ENCODE measurements around the gene DAPK1. TPM values are rescaled to one million over a fixed set of nuclear protein-coding genes. Genes with fewer than 3 reads are reported as not detected.

Gene DAPK1
- polyA plus RNA-seq, 1 experiment, result 0.12 TPM

DNA sequence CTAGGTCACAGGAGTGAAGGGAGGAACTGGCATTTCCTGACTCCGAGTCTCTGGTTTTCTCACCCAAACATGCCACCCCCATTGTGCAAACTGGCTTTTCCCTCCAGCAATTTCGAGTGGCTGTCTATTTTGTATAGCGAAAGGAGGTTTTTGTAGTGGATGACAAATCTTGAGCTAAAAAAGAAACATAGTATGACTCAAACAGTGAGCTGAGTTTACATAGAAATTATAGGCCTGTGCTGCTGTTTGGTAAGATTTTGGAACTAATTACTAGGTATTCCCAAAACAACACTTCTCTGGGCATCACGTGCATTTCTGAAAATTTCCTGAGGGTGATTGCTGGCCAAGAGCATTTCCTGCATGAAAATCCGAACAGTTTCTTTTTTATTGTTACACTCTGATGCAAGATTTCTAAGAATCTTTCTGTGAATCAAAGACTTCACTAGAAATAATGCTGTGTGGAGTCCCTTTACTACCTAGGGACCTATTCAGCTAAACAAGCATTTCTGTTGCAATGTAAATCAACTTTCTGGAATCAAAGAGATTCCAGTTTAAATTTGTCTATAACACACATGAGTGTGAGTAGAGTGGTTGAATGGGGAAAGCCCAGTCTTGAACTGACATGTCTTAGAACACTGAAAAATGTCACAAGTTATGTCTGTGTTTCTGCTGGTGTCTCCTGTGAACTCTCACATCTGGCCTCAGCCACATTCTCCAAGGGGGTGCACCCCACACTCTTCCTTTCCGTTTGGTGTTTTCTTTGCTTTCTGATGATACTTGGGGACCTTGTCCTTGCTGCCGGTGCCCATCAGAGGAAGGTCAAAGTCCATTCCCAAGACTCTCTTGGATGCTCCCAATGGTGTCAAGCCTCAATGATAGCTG, 33.3 kb upstream of the DAPK1 start:
- H3K4me3 ChIP-seq (ENCODE audit: low read depth, low read length), result no peak overlapping the region
- ChIA-PET POLR2A (no interaction called here), CTCF (no interaction called here)
- no peak for DNase-seq (ENCODE audit: low read depth, low spot score)
- H3K27ac ChIP-seq (ENCODE audit: low read depth, low read length), result no peak overlapping the region
- H3K27me3 ChIP-seq (ENCODE audit: control insufficient read depth, insufficient read depth, low read length), result no peaks in the 10 kb centered on the region
- no peaks in the 10 kb centered on the region; the same call in 1 of the 2 replicates for H3K9me3 ChIP-seq (ENCODE audit: control insufficient read depth, insufficient read depth, low read length)
- TF ChIP-seq, protein P1, sequence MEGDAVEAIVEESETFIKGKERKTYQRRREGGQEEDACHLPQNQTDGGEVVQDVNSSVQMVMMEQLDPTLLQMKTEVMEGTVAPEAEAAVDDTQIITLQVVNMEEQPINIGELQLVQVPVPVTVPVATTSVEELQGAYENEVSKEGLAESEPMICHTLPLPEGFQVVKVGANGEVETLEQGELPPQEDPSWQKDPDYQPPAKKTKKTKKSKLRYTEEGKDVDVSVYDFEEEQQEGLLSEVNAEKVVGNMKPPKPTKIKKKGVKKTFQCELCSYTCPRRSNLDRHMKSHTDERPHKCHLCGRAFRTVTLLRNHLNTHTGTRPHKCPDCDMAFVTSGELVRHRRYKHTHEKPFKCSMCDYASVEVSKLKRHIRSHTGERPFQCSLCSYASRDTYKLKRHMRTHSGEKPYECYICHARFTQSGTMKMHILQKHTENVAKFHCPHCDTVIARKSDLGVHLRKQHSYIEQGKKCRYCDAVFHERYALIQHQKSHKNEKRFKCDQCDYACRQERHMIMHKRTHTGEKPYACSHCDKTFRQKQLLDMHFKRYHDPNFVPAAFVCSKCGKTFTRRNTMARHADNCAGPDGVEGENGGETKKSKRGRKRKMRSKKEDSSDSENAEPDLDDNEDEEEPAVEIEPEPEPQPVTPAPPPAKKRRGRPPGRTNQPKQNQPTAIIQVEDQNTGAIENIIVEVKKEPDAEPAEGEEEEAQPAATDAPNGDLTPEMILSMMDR (IDR thresholded peaks at IDR 0.05; ENCODE audit: low read depth, low read length), result no peak

DNA sequence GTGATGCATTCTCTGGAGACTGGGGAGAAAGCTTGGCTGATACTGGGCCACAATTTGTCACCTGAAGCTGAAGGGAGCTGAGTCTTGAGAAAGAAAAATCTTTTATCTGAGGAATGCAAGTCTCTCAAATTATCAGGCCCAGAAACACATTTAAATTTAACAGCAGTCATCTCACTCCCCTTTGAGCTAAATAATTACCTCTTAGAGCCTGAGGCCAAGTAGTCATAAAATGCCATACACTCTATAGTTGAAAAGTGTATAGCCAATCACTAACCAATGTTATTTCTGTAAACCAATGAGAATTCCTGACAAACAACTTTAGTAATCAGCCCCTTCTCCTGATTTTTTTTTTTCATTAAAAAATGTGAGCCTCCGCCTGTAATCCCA, 32.7 kb upstream of the DAPK1 start:
- Histone ChIP-seq H3K9me3 (ENCODE audit: control insufficient read depth, insufficient read depth, low read length) (no peaks in the 10 kb centered on the region; the same call in 1 of the 2 replicates), H3K4me3 (ENCODE audit: low read depth, low read length) (no peak overlapping the region), H3K27me3 (ENCODE audit: control insufficient read depth, insufficient read depth, low read length) (no peaks in the 10 kb centered on the region), H3K27ac (ENCODE audit: low read depth, low read length) (no peak overlapping the region)
- no peak for DNase-seq (ENCODE audit: low read depth, low spot score)
- POLR2A ChIA-PET, result no interaction called here
- TF ChIP-seq, protein P1 (IDR thresholded peaks at IDR 0.05; ENCODE audit: low read depth, low read length), result no peak
- CTCF ChIA-PET, result no interaction called here

DNA sequence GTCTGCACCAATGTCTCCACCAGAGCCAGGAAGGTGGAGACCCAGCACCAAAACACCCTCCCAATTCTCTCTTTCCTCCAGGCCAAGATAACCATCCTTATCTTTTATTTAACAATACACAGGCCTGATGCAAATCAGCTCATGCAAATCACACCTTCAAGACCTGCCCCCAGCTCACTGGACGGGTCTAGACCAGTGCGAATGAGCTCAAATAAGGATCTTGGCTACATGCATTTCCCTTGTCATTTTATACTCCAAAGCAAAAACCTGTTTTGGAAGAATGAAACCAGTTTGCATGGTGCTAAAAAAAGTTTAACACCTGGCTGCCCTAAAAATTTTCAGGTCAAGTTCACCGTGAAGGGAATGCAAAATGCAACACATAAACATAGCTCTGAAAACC, 31.9 kb upstream of the DAPK1 start:
- Histone ChIP-seq H3K27ac (ENCODE audit: low read depth, low read length) (no peak overlapping the region), H3K27me3 (ENCODE audit: control insufficient read depth, insufficient read depth, low read length) (no peaks in the 10 kb centered on the region), H3K9me3 (ENCODE audit: control insufficient read depth, insufficient read depth, low read length) (no peaks in the 10 kb centered on the region), H3K4me3 (ENCODE audit: low read depth, low read length) (no peak overlapping the region)
- TF ChIP-seq, protein P1 (IDR thresholded peaks at IDR 0.05; ENCODE audit: low read depth, low read length), result no peak
- ChIA-PET POLR2A (no interaction called here), CTCF (interaction anchor here (0.7 kb wide), 1 partner anchor 21 kb away, joined by 3 read pairs; no protein-coding TSS in a partner anchor)
- DNase-seq (ENCODE audit: low read depth, low spot score), result no peak

DNA sequence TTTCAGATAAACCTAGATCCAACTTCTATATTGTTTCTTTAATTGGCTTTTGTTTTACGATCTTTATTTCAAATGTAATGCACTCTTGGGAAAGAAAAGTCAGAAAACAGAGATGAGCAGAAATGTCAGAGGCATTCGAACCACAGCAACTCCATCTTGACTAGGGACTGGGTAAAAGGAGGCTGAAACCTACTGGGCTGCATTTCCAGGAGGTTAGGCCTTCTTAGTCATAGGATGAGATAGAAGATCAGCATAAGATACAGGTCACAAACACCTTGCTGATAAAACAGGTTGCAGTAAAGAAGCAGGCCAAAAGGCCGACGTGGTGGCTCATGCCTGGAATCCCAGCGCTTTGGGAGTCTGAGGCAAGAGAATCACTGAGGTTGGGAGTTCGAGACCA, 30.5 kb upstream of the DAPK1 start:
- TF ChIP-seq, protein P1 (IDR thresholded peaks at IDR 0.05; ENCODE audit: low read depth, low read length), result no peak
- POLR2A ChIA-PET, result no interaction called here
- H3K4me3 ChIP-seq (ENCODE audit: low read depth, low read length), result no peak overlapping the region
- H3K27me3 ChIP-seq (ENCODE audit: control insufficient read depth, insufficient read depth, low read length), result no peaks in the 10 kb centered on the region
- H3K27ac ChIP-seq (ENCODE audit: low read depth, low read length), result no peak overlapping the region
- CTCF ChIA-PET, result no interaction called here
- DNase-seq (ENCODE audit: low read depth, low spot score), result no peak
- H3K9me3 ChIP-seq (ENCODE audit: control insufficient read depth, insufficient read depth, low read length), result no peaks in the 10 kb centered on the region

DNA sequence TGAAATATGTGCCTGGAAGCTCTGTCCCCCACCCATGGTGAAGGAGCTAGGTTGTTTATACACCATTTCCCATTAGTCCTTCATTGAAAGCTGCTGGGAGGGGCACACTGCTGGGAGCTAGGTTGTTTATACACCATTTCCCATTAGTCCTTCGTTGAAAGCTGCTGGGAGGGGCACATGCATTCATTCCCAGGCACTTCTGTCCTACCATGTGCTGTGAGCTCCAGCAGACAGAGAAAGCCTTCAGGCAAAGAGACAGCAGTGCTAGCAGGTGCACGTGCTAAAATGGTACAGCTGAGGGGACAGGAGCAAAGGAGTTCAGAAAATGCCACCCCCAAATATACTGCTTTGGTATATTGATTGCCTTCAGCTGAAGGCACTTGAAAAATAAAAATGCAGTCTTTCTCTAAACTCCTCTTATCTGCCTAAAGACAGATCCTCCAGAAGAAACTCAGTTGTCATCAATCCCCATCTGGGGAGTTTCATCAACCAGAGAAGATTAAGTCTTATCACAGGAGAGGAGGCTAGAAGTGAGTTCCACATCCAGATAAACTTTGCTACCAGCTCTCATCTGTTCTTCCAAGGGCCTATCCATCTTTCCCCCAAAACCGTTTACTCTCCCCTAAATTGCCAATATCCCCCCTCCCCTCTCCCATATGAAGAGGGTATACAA, 27.7 kb upstream of the DAPK1 start:
- CTCF ChIA-PET, result no interaction called here
- Histone ChIP-seq H3K9me3 (ENCODE audit: control insufficient read depth, insufficient read depth, low read length) (no peaks in the 10 kb centered on the region), H3K27ac (ENCODE audit: low read depth, low read length) (no peak overlapping the region), H3K27me3 (ENCODE audit: control insufficient read depth, insufficient read depth, low read length) (no peaks in the 10 kb centered on the region), H3K4me3 (ENCODE audit: low read depth, low read length) (no peak overlapping the region)
- DNase-seq (ENCODE audit: low read depth, low spot score), result no peak
- POLR2A ChIA-PET, result no interaction called here
- TF ChIP-seq, protein P1 (IDR thresholded peaks at IDR 0.05; ENCODE audit: low read depth, low read length), result no peak

Data from AG04450 (cell line).